MM.1S (cell line): ENCODE results near the gene TMEM108.

Source experiments
- DNase-seq: peaks from one replicate; pipeline ENCODE4 v3.0.0-alpha.2; 2015
- H2AFZ ChIP-seq: fragments of 300-600 bp; sonication (generic); 2 replicates; pipeline ENCODE4 v1.6.0; 2016; ENCODE audit warnings: antibody characterized with exemption, low read length
- H3F3A ChIP-seq: fragments of 300-600 bp; sonication (generic); 2 replicates; pipeline ENCODE4 v1.6.1; 2016; ENCODE audit warnings: mild to moderate bottlenecking, antibody characterized with exemption, low read length, moderate library complexity, mixed read lengths; ENCODE audit not compliant: insufficient read depth
- H3K27ac ChIP-seq: fragments of 300-600 bp; sonication (generic); 2 replicates; pipeline ENCODE4 v1.5.1; 2016; ENCODE audit warnings: mild to moderate bottlenecking, low read length
- H3K27me3 ChIP-seq: fragments of 300-600 bp; sonication (generic); replicated peaks from 2 replicates; pipeline ENCODE4 v1.6.0; 2016; ENCODE audit warnings: low read length; ENCODE audit not compliant: insufficient read depth
- H3K36me3 ChIP-seq: fragments of 300-600 bp; sonication (generic); replicated peaks from 2 replicates; pipeline ENCODE4 v1.6.1; 2016; ENCODE audit warnings: mild to moderate bottlenecking, low read length, mixed read lengths; ENCODE audit not compliant: insufficient read depth
- H3K4me1 ChIP-seq: fragments of 300-600 bp; sonication (generic); 2 replicates; pipeline ENCODE4 v1.6.1; 2016; ENCODE audit warnings: low read length, mixed read lengths
- H3K4me2 ChIP-seq: fragments of 300-600 bp; sonication (generic); 2 replicates; pipeline ENCODE4 v1.6.0; 2016; ENCODE audit warnings: low read depth, low read length
- H3K4me3 ChIP-seq: fragments of 300-600 bp; sonication (generic); 2 replicates; pipeline ENCODE4 v1.5.1; 2016; ENCODE audit warnings: low read length, mixed read lengths
- H3K79me2 ChIP-seq: fragments of 300-600 bp; sonication (generic); 2 replicates; pipeline ENCODE4 v1.6.1; 2016; ENCODE audit warnings: mixed run types, low read length, mixed read lengths
- H3K9ac ChIP-seq: fragments of 300-600 bp; sonication (generic); 2 replicates; pipeline ENCODE4 v1.6.1; 2016; ENCODE audit warnings: low read length, mixed read lengths
- H3K9me2 ChIP-seq: fragments of 300-600 bp; sonication (generic); replicated peaks from 2 replicates; pipeline ENCODE4 v1.6.1; 2016; ENCODE audit warnings: mild to moderate bottlenecking, low read length, mixed read lengths; ENCODE audit not compliant: insufficient read depth
- H3K9me3 ChIP-seq: fragments of 300-600 bp; sonication (generic); replicated peaks from 2 replicates; pipeline ENCODE4 v1.6.1; 2016; ENCODE audit warnings: mild to moderate bottlenecking, low read length, mixed read lengths; ENCODE audit not compliant: insufficient read depth
- H4K20me1 ChIP-seq: fragments of 300-600 bp; sonication (generic); 2 replicates; pipeline ENCODE4 v1.6.1; 2016; ENCODE audit warnings: mild to moderate bottlenecking, low read length, moderate library complexity, mixed read lengths; ENCODE audit not compliant: insufficient read depth
- EZH2 ChIP-seq: fragments of 300-600 bp; sonication (generic); optimal IDR thresholded peaks from 2 replicates; pipeline ENCODE3; 2017; ENCODE audit warnings: low read depth, mild to moderate bottlenecking, antibody characterized with exemption, low read length, mixed read lengths
- EZH2phosphoT487 ChIP-seq: fragments of 300-600 bp; sonication (generic); IDR thresholded peaks from 2 replicates; pipeline ENCODE4 v1.6.1; 2018; ENCODE audit warnings: antibody characterized with exemption, low read length
- TF ChIP-seq, protein P1 (sequence below): fragments of 300-600 bp; sonication (generic); IDR thresholded peaks from 2 replicates; pipeline ENCODE4 v1.5.1; 2016; ENCODE audit warnings: antibody characterized with exemption, low read length, mixed read lengths

The TMEM108 gene

DNA sequence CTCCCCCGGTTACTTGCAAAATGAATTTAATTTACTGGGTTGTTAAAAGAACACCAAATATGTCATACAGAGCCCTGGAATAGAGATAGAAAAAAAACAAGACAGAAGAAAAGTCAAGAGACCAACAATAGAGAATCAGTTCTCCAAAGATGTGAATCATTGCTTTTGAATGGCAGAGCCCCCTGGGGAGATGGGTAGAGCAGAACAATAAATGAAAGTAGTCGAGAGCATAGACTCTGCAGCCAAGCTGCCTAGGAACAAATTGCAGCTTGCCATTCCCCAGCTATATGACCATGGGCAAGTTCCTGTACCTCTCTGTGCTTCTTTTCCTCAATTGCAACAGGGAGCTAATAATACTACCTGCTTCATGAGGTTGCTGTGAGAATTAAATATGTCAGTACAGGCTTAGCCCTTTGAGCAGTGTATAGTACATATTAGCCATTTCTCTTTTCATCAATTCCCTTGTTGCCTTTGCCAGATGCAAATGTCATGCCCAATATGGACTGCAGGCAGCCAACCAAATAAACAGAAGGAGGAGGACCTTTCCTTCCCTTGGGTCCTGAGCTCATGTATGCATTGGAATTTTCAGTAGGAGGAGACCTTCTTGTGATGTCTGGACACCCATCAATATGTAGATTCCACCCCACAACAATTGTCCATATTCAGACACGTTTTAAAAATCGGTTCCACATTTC, 336.7 kb downstream of the TMEM108 start:
- Histone ChIP-seq H3K9me3 (no peaks in the 10 kb centered on the region), H3K9me2 (no peaks in the 10 kb centered on the region), H3K4me3 (no peak overlapping the region), H3K27me3 (no peaks in the 10 kb centered on the region), H2AFZ (no peak overlapping the region), H3K36me3 (no peaks in the 10 kb centered on the region), H3K79me2 (no peaks in the 10 kb centered on the region), H3F3A (no peaks in the 10 kb centered on the region), H3K4me1 (no peaks in the 10 kb centered on the region), H3K9ac (no peak overlapping the region), H3K4me2 (no peak overlapping the region), H3K27ac (no peak overlapping the region), H4K20me1 (no peaks in the 10 kb centered on the region)
- DNase-seq, result no peak
- TF ChIP-seq EZH2 (no peak), EZH2phosphoT487 (no peak)
- TF ChIP-seq, protein P1, sequence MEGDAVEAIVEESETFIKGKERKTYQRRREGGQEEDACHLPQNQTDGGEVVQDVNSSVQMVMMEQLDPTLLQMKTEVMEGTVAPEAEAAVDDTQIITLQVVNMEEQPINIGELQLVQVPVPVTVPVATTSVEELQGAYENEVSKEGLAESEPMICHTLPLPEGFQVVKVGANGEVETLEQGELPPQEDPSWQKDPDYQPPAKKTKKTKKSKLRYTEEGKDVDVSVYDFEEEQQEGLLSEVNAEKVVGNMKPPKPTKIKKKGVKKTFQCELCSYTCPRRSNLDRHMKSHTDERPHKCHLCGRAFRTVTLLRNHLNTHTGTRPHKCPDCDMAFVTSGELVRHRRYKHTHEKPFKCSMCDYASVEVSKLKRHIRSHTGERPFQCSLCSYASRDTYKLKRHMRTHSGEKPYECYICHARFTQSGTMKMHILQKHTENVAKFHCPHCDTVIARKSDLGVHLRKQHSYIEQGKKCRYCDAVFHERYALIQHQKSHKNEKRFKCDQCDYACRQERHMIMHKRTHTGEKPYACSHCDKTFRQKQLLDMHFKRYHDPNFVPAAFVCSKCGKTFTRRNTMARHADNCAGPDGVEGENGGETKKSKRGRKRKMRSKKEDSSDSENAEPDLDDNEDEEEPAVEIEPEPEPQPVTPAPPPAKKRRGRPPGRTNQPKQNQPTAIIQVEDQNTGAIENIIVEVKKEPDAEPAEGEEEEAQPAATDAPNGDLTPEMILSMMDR, result no peak

DNA sequence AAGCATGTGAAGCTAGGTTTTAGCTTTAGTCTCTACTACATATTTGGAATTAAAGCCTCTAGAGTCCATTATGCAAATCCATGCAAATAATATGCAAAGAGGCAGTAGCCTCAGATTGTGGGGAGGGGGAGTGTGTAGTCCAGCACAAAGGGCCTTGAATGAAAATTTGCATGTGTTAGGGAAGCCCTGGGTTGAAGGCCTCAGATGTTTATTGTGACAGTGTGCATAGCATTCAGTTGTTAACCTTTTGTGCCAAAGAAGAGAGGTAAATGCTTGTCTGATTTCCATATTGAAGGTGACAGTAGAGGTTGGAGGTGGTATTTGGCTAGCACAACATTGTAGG, 337.2 kb downstream of the TMEM108 start:
- H3K9me3 ChIP-seq, result no peaks in the 10 kb centered on the region
- no peak overlapping the region for H3K4me2 ChIP-seq
- H3K27ac ChIP-seq, result no peak overlapping the region
- no peaks in the 10 kb centered on the region for H3K79me2 ChIP-seq
- no peak overlapping the region for H3K4me3 ChIP-seq
- H3K36me3 ChIP-seq, result no peaks in the 10 kb centered on the region
- no peaks in the 10 kb centered on the region for H3K9me2 ChIP-seq
- no peak for TF ChIP-seq EZH2
- TF ChIP-seq EZH2phosphoT487, result no peak
- TF ChIP-seq, protein P1, result no peak
- no peaks in the 10 kb centered on the region for H3F3A ChIP-seq
- H2AFZ ChIP-seq, result no peak overlapping the region
- H3K4me1 ChIP-seq, result no peaks in the 10 kb centered on the region
- H4K20me1 ChIP-seq, result no peaks in the 10 kb centered on the region
- no peaks in the 10 kb centered on the region for H3K27me3 ChIP-seq
- no peak for DNase-seq
- no peak overlapping the region for H3K9ac ChIP-seq

DNA sequence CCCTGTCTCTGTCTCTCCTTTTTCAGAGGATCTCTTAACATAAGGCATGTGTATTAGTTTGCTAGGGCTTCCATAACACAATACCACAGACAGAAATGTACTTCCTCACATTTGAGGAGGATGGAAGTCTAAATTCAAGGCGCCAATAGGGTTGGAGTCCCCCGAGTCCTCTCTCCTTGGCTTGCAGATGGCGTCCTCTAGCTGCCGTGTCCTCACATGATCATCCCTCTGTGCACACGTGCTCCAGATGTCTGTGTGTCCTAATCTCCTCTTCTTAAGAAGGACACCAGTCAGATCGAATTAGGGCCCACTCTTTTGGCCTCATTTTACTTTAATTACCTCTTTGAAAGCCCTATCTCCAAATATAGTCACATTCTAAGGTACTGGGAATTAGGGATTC, 338.6 kb downstream of the TMEM108 start:
- Histone ChIP-seq H3K36me3 (no peaks in the 10 kb centered on the region), H3F3A (no peaks in the 10 kb centered on the region), H3K4me3 (no peak overlapping the region), H3K27me3 (no peaks in the 10 kb centered on the region), H3K4me2 (no peak overlapping the region), H3K4me1 (no peaks in the 10 kb centered on the region), H4K20me1 (no peaks in the 10 kb centered on the region), H3K9me2 (no peaks in the 10 kb centered on the region), H3K79me2 (no peaks in the 10 kb centered on the region), H3K9ac (no peak overlapping the region), H3K27ac (no peak overlapping the region), H3K9me3 (no peaks in the 10 kb centered on the region), H2AFZ (no peak overlapping the region)
- no peak for DNase-seq
- TF ChIP-seq, protein P1, result no peak
- TF ChIP-seq EZH2 (no peak), EZH2phosphoT487 (no peak)
